ENCODE results near the gene CPOX.
A peak's percentile ranks its signal among the peaks of the same experiment; 100 is the strongest.

Gene CPOX

GRCh38 chr3:98596087-98596486 lies 2.7 kb upstream of the CPOX start:
- DNase-seq (ENCODE audit: low read depth in 2 of 2) = no peak

- no peak for DNase-seq (ENCODE audit: low read depth in 2 of 2)
These were observed 1.4 kb upstream of the CPOX start for GRCh38 chr3:98594628-98595324.

- no peak for DNase-seq (ENCODE audit: low read depth in 2 of 2)
These were observed 971 bp downstream of the CPOX start for GRCh38 chr3:98592345-98592935.

- no peak for DNase-seq (ENCODE audit: low read depth in 2 of 2)
These were observed 3.9 kb downstream of the CPOX start for GRCh38 chr3:98589331-98590036.

- DNase-seq (ENCODE audit: low read depth in 2 of 2) = no peak
These were observed 5.3 kb downstream of the CPOX start for GRCh38 chr3:98588065-98588464.

- no peak for DNase-seq (ENCODE audit: low read depth in 2 of 2)
These were observed 5.8 kb downstream of the CPOX start for GRCh38 chr3:98587654-98588053.

- no peak for DNase-seq (ENCODE audit: low read depth in 2 of 2)
These were observed 8.9 kb downstream of the CPOX start for GRCh38 chr3:98584547-98584946.

- DNase-seq (ENCODE audit: low read depth in 2 of 2) = no peak
These were observed 9.6 kb downstream of the CPOX start for GRCh38 chr3:98583766-98584165.

GRCh38 chr3:98582042-98582441 lies 11.4 kb downstream of the CPOX start:
- DNase-seq (ENCODE audit: low read depth in 2 of 2) = no peak

- DNase-seq (ENCODE audit: low read depth in 2 of 2) = no peak
These were observed 11.9 kb downstream of the CPOX start for GRCh38 chr3:98581474-98581873.

GRCh38 chr3:98580401-98581386 lies 12.7 kb downstream of the CPOX start:
- DNase-seq (ENCODE audit: low read depth in 2 of 2) = no peak

- no peak for DNase-seq (ENCODE audit: low read depth in 2 of 2)
These were observed 16.1 kb downstream of the CPOX start for GRCh38 chr3:98577178-98577895.

- peak in 1 of 2 donors; percentile 43 for DNase-seq (ENCODE audit: low read depth in 2 of 2)
These were observed 19.3 kb downstream of the CPOX start for GRCh38 chr3:98574132-98574531.

- no peak for DNase-seq (ENCODE audit: low read depth in 2 of 2)
These were observed 20.2 kb downstream of the CPOX start for GRCh38 chr3:98573181-98573728.

- no peak for DNase-seq (ENCODE audit: low read depth in 2 of 2)
These were observed 25.0 kb downstream of the CPOX start for GRCh38 chr3:98568402-98568801.

- no peak for DNase-seq (ENCODE audit: low read depth in 2 of 2)
These were observed 25.6 kb downstream of the CPOX start for GRCh38 chr3:98567666-98568270.

- DNase-seq (ENCODE audit: low read depth in 2 of 2) = no peak
These were observed 27.6 kb downstream of the CPOX start for GRCh38 chr3:98565843-98566242.

GRCh38 chr3:98565237-98565643 lies 28.2 kb downstream of the CPOX start:
- DNase-seq (ENCODE audit: low read depth in 2 of 2) = no peak

GRCh38 chr3:98564282-98565005 lies 29.0 kb downstream of the CPOX start:
- no peak for DNase-seq (ENCODE audit: low read depth in 2 of 2)
